ENCODE data around the gene CDK14.
"Not testable (repeated sequence)": the region's sequence is repeated elsewhere in the genome, so short reads cannot be mapped to it uniquely, and the experiment has no call there.

Gene CDK14

DNA sequence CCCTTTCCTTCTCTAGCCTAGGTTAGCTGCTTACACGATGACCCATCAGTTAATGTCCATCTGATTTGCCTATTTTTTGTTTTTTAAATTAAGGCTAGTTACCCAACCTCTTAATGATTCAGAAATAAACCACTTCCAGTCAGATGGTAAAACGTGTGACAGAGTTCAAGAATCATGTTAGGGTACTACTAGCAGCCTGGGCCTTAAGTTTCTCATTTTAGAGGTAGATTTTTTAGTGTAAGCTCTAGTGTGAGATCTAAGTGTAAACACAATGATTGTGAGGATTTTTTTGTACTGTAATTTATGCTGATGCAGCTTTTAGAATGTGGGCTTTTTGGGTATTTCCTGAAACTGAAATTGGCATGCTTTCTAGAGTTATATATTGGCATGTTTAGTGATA lies 130.0 kb downstream of the CDK14 start:
- no peak for DNase-seq

DNA sequence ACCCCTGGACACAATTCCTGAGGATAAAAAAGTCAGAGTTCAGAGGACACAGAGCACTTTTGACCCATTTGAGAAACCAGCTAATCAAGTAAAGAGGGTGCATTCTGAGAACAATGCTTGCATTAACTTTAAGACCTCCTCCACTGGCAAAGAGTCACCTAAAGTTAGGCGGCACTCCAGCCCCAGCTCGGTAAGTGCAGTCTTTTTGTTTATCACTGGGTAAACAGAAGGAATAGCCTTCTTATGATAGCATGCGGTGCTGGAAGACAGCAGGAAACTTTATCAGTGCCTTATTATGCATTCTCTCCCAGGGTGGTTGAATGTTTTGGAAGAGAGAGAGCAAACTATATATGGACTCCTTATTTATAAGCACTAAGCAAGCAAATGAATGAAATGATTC lies 130.5 kb downstream of the CDK14 start:
- DNase-seq, result no peak

DNA sequence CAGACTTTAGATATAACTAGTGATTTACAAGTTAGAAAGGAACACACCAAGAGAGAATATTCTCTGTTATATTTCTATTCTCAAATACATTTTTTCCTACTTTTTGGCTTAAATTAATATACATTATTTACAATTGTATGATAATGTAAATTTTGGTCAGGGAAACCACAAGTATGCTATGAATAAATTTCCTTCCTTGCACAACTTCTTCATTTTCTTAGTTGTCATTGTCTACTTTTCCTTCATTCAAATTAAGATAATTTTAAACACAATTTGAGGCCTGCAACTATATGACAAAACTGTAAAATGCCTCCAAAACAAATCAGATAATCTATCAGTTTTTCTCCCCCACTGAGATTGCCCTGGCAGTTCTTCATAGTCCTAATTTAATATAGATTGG lies 131.3 kb downstream of the CDK14 start:
- DNase-seq, result no peak

DNA sequence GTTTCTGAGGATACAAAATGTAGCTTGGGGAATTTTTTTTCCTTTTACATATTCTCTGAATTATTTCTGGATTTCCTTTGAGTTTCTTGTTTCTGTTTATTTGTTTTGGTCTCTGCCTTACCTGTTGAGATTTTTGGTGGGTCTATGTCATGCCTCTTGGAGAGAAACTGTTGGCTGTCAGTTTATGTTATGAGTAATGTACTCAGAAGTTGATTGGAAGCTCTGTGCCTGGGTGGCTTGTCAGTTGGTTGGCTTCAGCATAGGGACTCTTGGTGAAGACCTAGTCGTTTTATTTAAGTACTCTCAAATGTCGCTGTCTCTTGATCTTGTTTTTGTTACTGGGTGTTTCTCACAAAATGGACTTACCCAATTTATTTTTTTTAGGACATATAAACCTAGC lies 132.4 kb downstream of the CDK14 start:
- DNase-seq, result no peak

DNA sequence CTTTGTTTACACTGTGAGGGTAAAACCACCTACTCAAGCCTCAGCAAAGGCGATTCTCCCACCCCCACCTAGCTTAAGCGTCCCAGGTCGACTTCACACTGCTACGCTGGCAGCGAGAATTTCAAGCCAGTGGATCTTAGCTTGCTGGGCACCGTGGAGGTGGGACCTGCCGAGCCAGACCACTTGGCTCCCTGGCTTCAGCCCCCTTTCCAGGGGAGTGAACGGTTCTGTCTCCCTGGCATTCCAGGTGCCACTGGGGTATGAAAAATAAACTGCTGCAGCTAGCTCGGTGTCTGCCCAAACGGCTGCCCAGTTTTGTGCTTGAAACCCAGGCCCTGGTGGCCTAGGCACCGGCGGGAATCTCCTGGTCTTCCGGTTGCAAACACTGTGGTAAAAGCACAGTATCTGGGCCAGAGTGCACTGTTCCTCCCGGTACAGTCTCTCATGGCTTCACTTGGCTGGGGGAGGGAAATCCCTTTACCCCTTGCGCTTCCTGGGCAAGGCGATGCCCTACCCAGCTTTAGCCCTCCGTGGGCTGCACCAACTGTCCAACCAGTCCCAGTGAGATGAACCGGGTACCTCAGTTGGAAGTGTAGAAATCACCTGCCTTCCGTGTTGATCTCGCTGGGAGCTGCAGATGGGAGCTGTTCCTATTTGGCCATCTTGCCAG lies 139.6 kb downstream of the CDK14 start:
- not testable (repeated sequence) for DNase-seq

DNA sequence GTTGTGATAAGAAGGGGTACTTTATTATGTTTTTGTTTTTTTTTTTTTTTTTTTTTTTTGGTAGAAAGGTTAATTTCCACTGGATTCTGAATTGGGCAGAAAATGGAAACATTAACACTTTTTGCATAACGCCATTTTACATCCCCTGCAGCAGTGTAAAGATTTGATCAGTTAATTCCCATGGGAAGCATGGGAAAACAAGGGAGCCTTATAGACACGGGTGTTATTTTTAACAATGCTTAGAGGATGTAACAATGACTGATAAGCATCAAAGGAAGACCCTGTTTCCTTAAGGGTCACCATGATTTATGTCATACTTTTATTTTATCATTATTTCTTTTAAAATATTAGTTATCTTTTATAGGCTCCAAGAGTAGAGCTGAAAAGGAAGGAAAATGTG lies 140.2 kb downstream of the CDK14 start:
- no peak for DNase-seq

DNA sequence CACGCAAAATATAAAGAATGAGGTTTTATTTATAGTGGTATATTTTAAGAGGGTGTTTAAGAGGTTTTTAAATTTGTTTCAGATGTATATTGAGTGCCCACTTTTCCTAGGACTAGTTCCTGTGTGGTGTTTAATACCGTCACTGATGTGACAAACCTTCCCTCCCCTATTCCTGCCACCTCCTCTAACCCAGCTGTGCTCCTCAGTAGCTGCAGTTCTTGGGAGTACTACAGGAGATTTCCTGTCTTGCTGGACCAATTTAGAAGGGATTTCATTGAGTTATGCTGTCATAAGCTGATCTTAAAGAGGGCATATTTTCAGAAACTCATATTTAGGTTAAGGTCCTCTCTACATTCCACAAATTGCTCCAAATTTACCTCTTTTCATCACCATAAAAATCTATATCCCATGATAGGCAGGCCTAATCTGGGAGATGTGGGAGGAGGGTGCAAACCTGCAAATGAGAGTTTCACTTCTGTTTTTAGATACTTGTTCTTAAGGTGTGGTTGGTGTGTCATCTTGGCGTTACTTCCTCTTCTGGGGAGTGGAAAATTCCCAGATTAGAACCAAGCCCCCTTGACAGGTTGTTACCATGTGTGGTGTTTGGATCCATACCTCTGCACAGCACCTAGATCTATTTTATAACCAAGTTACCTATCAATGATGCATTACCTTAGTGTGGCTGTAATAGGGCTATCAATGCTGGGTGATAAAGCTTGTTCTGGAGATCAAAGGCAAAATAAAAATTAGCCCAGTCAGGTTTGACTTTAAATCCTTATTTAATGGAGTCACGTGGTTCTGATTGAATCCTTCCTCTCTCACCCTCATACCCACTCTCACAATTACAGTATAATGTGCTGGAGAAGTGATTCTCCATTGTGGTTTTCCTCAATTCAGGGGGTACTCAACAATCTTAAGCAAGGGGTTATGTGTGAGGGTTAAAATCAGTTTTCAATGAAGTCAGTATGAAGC lies 141.1 kb downstream of the CDK14 start:
- DNase-seq, result no peak

DNA sequence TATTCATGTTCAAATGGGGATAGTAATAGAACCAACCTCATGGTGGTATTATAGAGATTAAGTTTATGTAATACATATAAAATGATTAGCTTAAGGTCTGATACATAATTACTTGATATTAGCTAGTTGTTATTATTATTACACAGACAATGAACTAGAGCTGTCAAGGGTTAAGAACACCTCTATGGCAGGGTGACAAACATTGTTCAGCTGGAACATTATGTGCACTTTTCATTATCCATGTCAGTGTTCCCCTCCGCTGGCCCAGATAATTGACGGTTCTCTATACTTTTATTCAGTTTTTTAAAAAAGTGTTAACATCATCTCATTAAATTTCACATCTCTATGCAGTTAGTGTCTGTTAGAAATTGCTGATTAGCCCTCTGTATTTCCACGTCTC lies 142.1 kb downstream of the CDK14 start:
- DNase-seq, result no peak

DNA sequence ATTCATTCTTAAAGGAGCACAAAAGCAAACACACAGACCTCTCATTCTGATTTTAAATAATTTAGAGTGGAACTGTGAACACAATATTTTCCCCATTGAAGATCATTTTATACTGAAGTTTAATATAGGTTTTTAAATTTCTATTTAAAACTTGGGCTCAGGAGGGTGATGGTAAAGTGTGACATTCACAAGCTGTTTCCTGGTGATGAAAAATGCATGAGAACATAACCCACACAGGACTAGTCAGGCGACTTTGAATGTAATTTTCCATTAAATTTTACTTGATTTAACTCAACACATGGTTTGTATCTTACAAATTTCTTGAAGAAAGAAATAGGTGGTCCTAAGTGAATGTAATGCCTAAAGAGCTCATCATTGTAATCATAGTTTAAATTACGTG lies 143.6 kb downstream of the CDK14 start:
- no peak for DNase-seq

DNA sequence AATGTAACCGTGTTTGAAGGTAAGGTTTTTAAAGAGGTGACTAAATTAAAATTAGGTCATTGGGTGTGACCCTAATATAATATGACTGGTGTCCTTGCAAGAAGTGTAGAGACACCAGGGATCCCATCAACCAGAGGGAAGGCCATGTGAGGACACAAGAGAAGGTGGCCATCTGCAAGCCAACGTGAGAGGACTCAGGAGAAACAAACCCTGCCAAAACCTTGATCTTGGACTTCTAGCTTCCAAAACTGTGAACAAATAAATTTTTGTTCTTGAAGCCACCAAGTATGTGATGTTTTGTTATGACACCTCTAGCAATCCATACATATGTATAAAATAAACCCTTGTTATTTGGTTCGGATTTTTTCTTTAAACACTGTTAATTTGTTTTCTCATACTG lies 144.3 kb downstream of the CDK14 start:
- DNase-seq, result no peak

DNA sequence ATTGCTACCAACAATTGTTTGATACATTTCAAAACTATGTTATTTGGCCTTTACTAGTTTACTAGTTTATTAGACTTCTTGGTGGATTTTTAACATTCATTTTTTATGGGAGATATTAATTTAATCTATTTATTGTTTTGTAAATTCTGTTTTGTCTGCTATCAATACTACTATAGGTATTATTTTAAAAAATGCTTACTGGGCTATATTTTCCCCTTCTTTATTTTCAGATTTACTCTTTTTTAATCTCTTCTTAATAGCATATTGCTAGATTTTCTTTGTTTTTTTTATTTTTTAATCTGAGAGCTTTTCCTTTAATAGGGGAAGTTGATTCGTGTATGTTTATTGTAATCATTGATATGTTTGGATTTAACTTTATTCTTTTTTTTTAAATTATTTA lies 147.5 kb downstream of the CDK14 start:
- DNase-seq, result no peak

DNA sequence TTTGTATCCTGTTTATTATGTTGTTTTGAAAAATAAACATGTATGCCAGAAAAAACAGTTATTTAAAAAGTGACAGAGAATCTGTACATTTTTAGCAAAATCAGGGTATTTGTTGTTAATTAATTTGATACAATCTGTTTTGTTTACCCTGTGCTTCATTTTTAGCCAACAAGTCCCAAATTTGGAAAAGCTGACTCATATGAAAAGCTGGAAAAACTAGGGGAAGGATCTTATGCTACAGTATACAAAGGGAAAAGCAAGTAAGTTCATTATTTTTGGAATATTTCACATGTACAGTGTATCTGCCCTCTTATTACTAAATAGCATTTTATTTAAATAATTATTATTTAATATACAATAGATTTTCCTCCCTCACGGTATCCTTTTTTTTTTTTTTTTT lies 151.4 kb downstream of the CDK14 start:
- no peak for DNase-seq

DNA sequence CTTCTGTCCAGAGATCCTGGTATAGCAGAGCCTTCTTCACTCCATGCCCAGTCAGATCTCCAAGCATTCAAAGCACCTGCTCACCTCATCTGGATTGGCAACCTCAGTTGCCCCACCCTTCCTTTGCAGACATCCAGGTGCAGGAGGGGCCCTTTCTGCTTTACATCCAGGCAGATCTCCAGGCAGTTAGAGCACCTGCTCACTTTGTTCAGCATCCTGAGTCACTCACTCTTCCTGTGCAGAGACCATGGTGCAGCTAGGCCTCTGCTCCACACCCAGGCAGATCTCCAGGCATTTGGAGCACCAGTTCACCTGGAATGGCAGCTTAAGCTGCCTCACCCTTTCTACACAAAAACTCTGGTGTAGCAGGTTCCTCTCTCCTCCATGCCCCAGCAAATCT lies 153.1 kb downstream of the CDK14 start:
- DNase-seq, result no peak

DNA sequence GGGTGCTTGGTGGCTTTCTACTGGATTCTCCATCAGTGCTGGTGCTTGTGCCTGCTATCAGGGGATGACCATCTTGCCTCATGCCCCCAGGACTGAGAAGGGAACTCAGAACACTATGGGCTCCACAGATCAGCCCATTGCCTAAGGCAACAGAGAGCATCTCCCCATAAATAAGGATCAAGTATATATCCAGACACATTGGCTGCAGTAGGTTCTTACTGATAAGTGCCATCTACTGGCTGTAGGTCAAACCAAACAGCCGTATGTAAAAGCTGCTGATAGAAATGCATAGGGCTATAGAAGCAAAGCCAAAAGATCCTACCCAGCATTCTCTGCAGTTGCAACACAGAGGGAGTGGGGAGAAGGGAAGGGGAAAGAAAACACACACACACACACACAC lies 153.7 kb downstream of the CDK14 start:
- no peak for DNase-seq

DNA sequence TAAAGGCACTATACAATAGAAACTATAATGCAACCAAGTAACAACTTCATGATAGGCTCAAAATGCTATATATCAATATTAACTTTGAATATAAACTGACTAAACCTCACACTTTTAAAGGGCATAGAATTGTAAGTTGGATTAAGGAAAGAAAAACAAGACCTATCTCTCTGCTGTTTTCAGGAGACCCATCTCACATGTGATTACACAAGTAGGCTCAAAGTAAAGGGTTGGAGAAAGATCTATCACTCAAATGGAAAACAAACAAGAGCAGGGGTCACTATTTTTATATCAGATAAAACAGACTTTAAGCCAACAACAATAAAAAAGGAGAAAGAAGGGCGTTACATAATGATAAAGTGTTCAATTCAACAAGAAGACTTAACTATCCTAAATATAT lies 155.5 kb downstream of the CDK14 start:
- no peak for DNase-seq

DNA sequence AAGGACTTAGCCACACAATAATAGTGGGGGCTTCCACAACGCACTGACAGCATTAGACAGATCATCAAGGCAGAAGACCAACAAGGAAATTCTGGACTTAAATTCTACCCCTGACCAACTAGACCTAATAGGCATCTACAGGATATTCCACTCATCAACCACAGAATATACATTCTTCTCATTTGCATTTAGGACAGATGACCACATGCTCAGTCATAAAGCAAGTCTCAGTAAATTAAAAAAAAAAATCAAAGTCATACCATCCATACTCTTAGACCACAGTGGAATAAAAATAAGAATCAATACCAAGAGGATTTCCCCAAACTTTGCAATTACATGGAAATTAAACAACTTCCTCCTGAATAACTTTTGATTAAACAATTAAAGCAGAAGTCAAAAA lies 155.9 kb downstream of the CDK14 start:
- DNase-seq, result no peak

DNA sequence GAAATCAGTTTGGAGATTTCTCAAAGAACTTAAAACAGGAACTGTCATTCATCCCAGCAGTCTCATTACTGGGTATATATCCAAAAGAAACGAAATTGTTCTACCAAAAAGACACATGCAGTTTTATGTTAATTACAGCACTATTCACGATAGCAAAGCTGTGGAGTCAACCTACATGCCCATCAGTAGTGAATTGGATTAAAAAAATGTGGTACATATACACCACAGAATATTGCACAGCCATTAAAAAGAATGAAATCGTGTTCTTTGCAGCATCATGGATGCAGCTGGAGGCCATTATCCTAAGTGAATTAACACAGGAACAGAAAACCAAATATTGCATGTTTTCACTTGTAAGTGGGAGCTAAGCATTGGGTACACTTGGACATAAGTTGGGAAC lies 158.9 kb downstream of the CDK14 start:
- no peak for DNase-seq

DNA sequence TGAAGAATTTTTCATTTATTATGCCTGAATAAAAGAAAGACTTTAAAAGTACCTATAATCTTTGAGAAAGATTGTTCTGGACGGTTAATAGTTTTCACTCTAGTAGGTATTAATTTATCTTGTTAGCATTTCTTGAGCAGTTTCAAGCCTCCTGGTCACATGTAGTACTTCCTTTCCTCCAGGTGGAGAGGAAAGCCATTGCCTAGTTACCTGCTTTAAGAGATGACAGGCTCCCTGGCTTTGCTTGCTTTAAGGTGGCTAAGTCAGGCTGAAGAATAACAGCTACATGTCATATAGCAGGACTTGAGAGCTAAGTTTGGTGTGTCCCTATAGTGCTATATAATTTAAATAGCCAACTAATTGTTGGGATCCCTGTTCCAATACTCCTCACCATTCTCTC lies 160.2 kb downstream of the CDK14 start:
- no peak for DNase-seq

DNA sequence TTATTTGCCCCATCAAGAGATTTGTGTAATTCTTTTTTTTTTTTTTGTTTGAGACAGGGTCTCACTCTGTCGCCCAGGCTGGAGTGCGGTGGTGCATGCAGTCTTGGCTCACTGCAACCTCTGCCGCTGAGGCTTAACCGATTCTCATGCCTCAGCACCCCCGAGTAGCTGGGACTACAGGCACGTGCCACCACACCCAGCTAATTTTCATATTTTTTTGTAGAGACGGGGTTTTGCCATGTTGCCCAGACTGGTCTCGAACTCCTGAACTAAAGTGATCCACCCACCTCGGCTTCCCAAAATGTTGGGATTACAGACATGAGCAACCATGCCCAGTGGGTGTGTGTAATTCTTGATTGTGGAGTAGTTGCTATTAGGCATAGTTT lies 161.4 kb downstream of the CDK14 start:
- DNase-seq, result not testable (repeated sequence)

DNA sequence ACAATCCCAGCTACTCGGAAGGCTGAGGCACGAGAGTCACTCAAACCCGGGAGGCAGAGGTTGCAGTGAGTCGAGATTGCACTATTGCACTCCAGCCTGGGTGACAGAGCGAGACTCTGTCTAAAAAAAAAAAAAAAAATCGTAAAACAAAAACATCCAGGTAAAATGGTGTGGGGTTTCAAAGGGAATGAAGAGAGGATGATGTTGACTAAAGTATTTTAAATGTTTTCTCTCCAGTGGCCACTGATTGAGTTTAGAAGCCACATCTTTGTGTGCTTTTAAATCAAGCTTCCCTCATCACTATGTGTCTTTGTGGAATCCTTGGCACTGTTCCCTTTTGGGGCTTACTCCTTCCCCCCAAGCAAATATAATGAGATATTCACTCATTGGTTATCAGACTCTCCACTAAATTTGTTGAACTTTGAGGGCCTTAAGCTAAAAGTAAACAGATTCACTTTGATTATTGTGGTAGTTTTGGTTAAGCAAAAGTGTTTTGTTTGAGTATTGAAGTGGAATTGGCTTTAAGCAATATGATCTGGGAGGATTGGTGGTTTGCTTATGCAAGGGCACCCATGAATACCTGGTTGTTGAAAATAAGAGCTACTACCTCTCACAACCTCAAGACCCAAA lies 162.9 kb downstream of the CDK14 start:
- DNase-seq, result no peak

DNA sequence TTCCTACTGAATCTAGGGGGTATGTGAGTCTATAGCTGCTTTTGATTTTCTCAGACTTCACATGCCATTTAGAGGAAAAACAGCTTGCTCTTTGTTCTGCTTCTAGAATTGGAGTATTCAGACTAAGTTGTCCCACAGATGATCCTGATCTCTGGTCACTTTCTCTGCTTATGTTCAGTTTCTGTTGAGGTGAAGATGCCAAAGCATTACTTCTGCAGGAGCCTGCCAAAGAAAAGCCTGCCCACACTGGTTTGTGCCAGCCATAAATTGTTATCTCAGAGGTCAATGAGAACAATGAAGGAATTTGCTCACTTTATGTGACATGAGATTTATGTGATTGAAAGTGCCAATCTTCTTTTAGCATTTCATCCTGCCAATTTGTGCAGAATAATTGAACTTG lies 163.6 kb downstream of the CDK14 start:
- no peak for DNase-seq

DNA sequence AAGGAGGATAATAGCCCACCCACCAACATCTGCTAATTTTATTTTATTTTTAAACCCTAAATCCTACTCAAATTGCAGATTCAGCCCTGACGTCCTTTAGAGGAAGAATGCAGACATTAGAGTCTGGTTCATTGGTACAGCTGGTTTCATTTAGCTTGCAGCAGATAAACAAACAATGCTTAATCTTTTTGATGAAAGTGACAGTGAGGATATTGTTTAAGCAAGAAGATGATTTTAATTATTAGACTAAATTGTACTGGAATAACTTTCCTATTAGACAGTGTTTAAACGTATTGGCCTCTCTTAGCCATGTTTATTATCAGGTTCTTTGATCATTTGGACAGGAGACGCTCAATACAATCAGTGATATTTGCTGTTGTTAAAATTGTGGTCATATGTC lies 164.8 kb downstream of the CDK14 start:
- no peak for DNase-seq

DNA sequence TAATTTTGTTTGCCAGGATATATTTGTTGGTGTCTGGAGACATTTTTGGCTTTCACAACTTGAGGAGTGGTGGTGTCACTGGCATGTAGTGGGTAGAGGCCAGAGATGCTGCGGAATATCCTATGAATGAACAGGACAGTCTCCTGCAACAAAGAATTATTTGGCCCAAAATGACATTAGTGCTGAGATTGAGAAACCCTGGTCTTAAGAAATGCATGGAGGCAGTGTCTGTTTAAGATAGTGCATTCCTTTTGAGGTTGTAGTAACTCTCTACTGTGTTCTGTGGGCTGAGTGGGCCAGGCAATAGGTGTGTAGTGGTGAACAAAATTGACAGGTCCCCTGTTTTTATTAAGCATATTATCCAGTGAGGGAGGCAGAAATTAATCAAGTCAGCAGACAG lies 165.5 kb downstream of the CDK14 start:
- no peak for DNase-seq

DNA sequence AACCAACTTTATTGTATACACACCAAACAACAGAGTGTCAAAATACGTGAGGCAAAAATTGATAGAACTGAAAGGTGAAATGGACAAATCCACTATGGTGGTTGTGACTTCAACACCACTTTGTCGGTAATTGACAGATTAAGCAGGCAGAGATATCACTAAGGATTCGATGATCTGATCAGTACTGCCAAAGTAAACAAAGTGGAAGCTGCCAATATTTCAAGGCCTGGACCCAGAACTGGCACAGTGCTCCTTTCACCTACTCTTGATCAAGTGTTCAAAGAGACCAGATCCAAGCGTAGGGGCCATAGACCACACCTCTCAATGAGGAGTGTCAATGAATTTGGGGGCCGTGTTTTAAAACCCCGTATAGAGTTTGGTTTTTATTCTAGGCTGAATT lies 167.0 kb downstream of the CDK14 start:
- DNase-seq, result no peak
